Activated T-cell treated with anti-CD3 and anti-CD28 coated beads for 24 hours (primary cell): ENCODE data around the gene SCN3A.

Experiments used
- DNase-seq: peaks from one replicate; pipeline ENCODE4 v3.0.0-alpha.2; 2020; ENCODE audit warnings: low read depth

The SCN3A gene

GRCh38 chr2:165112133-165112573 is 91.7 kb downstream of the SCN3A start:
- DNase-seq: no peak

- no peak for DNase-seq
Measured at GRCh38 chr2:165110394-165110793, 93.5 kb downstream of the SCN3A start.

- DNase-seq: no peak
Measured at GRCh38 chr2:165109915-165110314, 93.9 kb downstream of the SCN3A start.

GRCh38 chr2:165105926-165106325 is 97.9 kb downstream of the SCN3A start:
- no peak for DNase-seq

GRCh38 chr2:165087933-165088901 is 115.6 kb downstream of the SCN3A start:
- no peak for DNase-seq

- no peak for DNase-seq
Measured at GRCh38 chr2:165086337-165086736, 117.5 kb downstream of the SCN3A start.

- no peak for DNase-seq
Measured at GRCh38 chr2:165083326-165083725, 120.5 kb downstream of the SCN3A start.

GRCh38 chr2:165082479-165082878 is 121.4 kb downstream of the SCN3A start:
- DNase-seq: no peak

GRCh38 chr2:165081276-165081675 is 122.6 kb downstream of the SCN3A start:
- DNase-seq: no peak

GRCh38 chr2:165079432-165079831 is 124.4 kb downstream of the SCN3A start:
- no peak for DNase-seq

GRCh38 chr2:165078913-165079312 is 124.9 kb downstream of the SCN3A start:
- no peak for DNase-seq

GRCh38 chr2:165074884-165075283 is 129.0 kb downstream of the SCN3A start:
- DNase-seq: no peak

GRCh38 chr2:165074323-165074722 is 129.5 kb downstream of the SCN3A start:
- DNase-seq: no peak

- no peak for DNase-seq
Measured at GRCh38 chr2:165070076-165070475, 133.8 kb downstream of the SCN3A start.

- DNase-seq: no peak
Measured at GRCh38 chr2:165069151-165069550, 134.7 kb downstream of the SCN3A start.

- no peak for DNase-seq
Measured at GRCh38 chr2:165068487-165068757, 135.4 kb downstream of the SCN3A start.

GRCh38 chr2:165067643-165068486 is 136.0 kb downstream of the SCN3A start:
- DNase-seq: no peak

GRCh38 chr2:165064743-165065142 is 139.1 kb downstream of the SCN3A start:
- DNase-seq: no peak

GRCh38 chr2:165060411-165060810 is 143.4 kb downstream of the SCN3A start:
- DNase-seq: no peak

- DNase-seq: no peak
Measured at GRCh38 chr2:165058476-165059265, 145.2 kb downstream of the SCN3A start.

- DNase-seq: no peak
Measured at GRCh38 chr2:165057931-165058330, 145.9 kb downstream of the SCN3A start.

GRCh38 chr2:165057308-165057707 is 146.5 kb downstream of the SCN3A start:
- no peak for DNase-seq
